ENCODE data around the gene PAIP1.

- TF ChIP-seq CTCF (conservative IDR thresholded peaks at IDR 0.05; ENCODE audit: low read length) = no peak
- no peak for TF ChIP-seq EZH2phosphoT487 (IDR thresholded peaks at IDR 0.05; ENCODE audit: borderline replicate concordance)
Observed at GRCh38 chr5:43543434-43543833, 13.4 kb downstream of the PAIP1 start.
